SJCRH30 (cell line): ENCODE results near the gene PHLPP1. TPM values are rescaled to one million over a fixed set of nuclear protein-coding genes. Genes with fewer than 3 reads are reported as not detected.

Experiments
- DNase-seq, 2 experiments: peaks; one replicate each; pipeline ENCODE4 v3.0.0-alpha.2; 2015 to 2020
- H3K27ac ChIP-seq: fragments of 250-450 bp; sonication (Bioruptor Pico); 2 replicates; pipeline ENCODE4 v1.5.1; 2020; ENCODE audit warnings: mild to moderate bottlenecking, moderate library complexity
- H3K27me3 ChIP-seq: fragments of 250-450 bp; sonication (Bioruptor Pico); 2 replicates; pipeline ENCODE4 v1.5.1; 2020; ENCODE audit warnings: mild to moderate bottlenecking, moderate library complexity
- H3K36me3 ChIP-seq: fragments of 250-450 bp; sonication (Bioruptor Pico); 2 replicates; pipeline ENCODE4 v1.5.1; 2020; ENCODE audit warnings: mild to moderate bottlenecking, moderate library complexity
- H3K4me1 ChIP-seq: fragments of 250-450 bp; sonication (Bioruptor Pico); 2 replicates; pipeline ENCODE4 v1.5.1; 2020; ENCODE audit warnings: mild to moderate bottlenecking, moderate library complexity
- H3K4me3 ChIP-seq: fragments of 250-450 bp; sonication (Bioruptor Pico); 2 replicates; pipeline ENCODE4 v1.5.1; 2020; ENCODE audit warnings: mild to moderate bottlenecking, moderate library complexity
- H3K9me3 ChIP-seq: fragments of 250-450 bp; sonication (Bioruptor Pico); replicated peaks from 2 replicates; pipeline ENCODE4 v1.5.1; 2020; ENCODE audit warnings: mild to moderate bottlenecking, moderate library complexity
- total RNA-seq: library from RNA; depleted of rRNA; stranded (reverse); fragments of >200 nt; shearing (Covaris generic); gene quantifications from 2 replicates; pipeline ENCODE4 v1.2.3, GENCODE V29; 2014; rRNA removed

The PHLPP1 gene
- total RNA-seq, 1 experiment from 2014 or later: 10.9 TPM

DNA sequence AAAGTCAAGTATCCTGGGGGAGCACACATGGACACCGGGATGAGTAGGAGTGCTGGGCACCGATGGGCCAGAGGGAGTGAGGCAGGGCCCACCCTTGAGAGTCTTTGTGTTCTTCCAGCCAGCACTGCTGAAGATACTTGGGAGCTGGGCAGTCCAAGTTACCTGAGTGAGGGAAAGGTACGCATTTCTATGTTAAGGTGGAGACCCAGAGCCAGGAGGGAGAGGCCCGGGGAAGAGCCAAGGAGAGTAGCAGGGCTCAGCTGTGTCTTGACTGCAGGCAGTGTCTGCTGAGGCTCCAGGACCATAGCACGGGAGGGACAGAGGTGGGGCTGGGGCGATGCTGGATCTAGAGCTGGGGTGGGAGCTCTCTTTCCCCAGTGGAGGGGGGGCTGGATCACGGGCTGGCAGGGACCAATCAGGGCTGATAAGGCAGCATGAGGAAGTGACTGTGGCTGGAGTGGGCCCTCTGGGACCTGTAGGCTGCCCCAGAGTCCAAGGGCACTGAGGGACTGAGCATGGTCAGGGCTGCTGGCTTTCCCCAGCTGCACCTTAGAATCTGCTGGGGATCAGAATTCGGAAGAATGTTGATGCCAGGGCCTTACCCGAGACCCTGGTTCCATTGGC, 289.2 kb downstream of the PHLPP1 start:
- DNase-seq: no peak
- H3K4me1 ChIP-seq: no peaks in the 10 kb centered on the region
- no peaks in the 10 kb centered on the region for H3K27me3 ChIP-seq
- H3K4me3 ChIP-seq: no peak overlapping the region
- no peak overlapping the region for H3K27ac ChIP-seq
- no peaks in the 10 kb centered on the region for H3K36me3 ChIP-seq
- H3K9me3 ChIP-seq: no peaks in the 10 kb centered on the region

DNA sequence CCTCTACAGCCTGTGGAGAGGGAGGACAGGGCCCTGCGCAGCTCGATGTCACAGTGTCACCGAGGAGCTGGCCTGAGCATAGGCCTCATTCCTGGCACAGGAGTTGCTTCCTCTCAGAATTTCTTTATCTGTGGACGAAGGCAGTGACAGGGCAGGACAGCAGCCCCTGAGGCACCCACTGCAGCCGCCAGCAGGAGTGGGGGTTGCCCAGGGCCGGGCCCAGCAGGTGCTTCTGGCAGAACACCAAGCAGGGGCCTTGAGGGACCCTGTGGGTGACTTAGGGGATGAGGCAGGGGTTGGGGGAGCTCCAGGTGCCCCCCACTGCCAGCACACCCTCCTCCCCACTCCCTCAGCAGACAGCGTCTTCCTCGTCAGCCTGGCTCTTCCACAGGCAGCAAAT, 290.0 kb downstream of the PHLPP1 start:
- H3K4me1 ChIP-seq: no peaks in the 10 kb centered on the region
- no peaks in the 10 kb centered on the region for H3K9me3 ChIP-seq
- H3K27me3 ChIP-seq: no peaks in the 10 kb centered on the region
- H3K27ac ChIP-seq: no peak overlapping the region
- no peak for DNase-seq
- no peak overlapping the region for H3K4me3 ChIP-seq
- no peaks in the 10 kb centered on the region for H3K36me3 ChIP-seq

DNA sequence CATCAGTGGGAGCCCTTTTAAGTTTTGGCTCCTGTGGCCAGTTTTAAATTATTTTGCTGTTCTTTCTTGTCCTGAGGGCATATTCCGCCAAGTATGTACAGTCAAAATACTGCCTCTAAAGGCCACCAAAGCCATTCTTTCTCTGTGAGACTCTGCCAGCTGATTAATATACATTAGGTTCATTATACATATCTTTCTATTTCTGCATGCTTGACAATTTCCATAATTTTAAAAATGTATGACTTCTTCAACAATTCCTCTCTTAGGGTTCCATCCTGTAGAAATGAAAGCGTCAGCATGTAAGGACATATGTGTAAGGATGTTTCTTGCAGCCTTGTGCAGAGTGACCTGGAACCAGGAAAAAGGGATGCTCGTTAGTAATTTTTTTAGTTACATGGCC, 291.9 kb downstream of the PHLPP1 start:
- DNase-seq: no peak
- Histone ChIP-seq H3K9me3 (no peaks in the 10 kb centered on the region), H3K27ac (no peak overlapping the region), H3K4me3 (no peak overlapping the region), H3K36me3 (no peaks in the 10 kb centered on the region), H3K27me3 (no peaks in the 10 kb centered on the region), H3K4me1 (no peaks in the 10 kb centered on the region)

DNA sequence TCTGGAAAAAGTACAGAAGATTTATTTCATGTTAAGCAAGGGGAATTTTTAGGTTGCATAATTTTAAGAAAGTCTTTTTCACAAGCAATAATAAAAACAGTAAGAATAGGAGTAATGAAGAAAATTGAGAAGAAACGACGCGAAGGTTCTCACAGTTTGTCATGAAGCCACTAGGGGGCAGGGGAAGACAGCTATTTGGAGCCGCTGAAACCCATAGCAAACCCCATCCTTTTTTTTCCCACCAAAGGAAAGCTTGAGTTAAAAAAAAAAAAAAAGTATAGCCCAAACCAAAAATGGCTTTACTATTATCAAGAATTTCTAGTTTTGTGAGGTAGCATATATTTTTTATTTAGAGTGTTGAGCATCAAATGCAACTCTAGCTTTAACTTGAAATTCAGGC, 300.9 kb downstream of the PHLPP1 start:
- Histone ChIP-seq H3K9me3 (no peaks in the 10 kb centered on the region), H3K27ac (no peak overlapping the region), H3K4me1 (no peaks in the 10 kb centered on the region), H3K36me3 (no peaks in the 10 kb centered on the region), H3K27me3 (no peaks in the 10 kb centered on the region), H3K4me3 (no peak overlapping the region)
- DNase-seq: peak; percentile 22 to 68

DNA sequence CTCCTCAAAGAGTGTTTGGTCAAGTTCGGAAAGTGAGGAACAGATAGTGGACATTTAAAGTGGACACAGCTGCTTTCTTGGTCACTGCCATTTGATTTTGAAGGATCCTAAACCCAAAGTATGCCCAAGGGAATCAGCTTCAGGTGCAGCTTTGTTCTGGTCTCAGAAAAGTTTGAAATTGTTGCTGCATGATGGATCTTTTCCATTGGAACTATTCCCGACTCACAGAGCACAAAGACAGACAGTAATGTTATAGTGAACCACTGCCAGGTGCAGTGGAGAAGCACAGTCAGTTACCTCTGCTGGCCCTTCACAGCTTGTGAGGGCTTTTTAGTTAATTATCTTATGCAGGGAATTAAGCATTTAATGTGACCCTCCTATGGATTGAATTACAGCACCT, 301.7 kb downstream of the PHLPP1 start:
- no peak overlapping the region for H3K27ac ChIP-seq
- no peak for DNase-seq
- no peaks in the 10 kb centered on the region for H3K27me3 ChIP-seq
- H3K36me3 ChIP-seq: no peaks in the 10 kb centered on the region
- H3K4me3 ChIP-seq: no peak overlapping the region
- H3K9me3 ChIP-seq: no peaks in the 10 kb centered on the region
- no peaks in the 10 kb centered on the region for H3K4me1 ChIP-seq

DNA sequence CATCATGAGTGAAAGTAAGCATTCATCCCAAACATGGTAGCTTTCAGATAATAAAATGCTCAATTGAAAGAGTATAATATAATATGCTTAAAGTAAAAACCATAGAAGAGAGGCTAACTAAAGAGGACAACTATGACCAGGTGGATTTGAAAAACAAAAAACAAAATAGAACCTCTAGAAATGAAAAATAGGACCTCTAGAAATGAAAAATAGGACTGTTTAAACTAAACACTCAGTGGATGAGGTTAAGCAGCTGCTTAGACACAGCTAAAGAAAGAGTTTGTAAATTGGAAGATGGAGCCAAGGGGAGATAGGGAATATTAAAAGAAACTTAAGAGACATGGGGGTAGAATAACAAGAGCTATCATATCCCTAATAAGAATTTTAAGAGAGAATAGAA, 302.6 kb downstream of the PHLPP1 start:
- Histone ChIP-seq H3K4me3 (no peak overlapping the region), H3K4me1 (no peaks in the 10 kb centered on the region), H3K27me3 (no peaks in the 10 kb centered on the region), H3K9me3 (no peaks in the 10 kb centered on the region), H3K36me3 (no peaks in the 10 kb centered on the region), H3K27ac (no peak overlapping the region)
- no peak for DNase-seq

DNA sequence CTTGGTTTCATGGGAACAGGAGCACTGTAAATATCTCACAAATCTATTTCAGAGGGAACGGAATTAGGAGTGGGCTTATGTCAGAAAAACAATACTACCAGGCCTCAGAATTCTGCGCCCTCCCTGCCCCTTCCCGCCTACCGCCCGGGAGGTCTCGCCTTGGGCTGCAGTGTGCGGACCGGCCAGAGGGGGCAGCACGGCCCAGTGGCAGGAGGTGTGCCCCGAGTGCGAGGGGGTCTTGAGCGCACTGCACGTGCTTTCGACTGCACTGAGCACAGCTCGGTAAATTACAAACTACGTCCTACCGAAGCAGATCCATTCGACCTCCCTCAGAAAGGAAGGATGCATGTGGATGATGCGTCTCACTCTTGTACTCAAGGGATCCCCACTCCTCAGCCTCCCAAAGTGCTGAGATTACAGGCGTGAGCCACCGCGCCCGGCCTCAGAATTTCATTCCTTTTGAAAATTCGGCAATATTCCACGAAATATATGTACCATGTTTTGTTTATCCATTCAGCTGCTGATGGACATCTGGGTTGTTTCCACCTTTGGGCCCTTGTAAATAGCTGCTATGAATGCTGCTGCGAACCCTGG, 307.2 kb downstream of the PHLPP1 start:
- Histone ChIP-seq H3K4me3 (no peak overlapping the region), H3K9me3 (no peaks in the 10 kb centered on the region), H3K4me1 (no peaks in the 10 kb centered on the region), H3K27ac (no peak overlapping the region), H3K27me3 (no peaks in the 10 kb centered on the region), H3K36me3 (no peaks in the 10 kb centered on the region)
- no peak for DNase-seq

DNA sequence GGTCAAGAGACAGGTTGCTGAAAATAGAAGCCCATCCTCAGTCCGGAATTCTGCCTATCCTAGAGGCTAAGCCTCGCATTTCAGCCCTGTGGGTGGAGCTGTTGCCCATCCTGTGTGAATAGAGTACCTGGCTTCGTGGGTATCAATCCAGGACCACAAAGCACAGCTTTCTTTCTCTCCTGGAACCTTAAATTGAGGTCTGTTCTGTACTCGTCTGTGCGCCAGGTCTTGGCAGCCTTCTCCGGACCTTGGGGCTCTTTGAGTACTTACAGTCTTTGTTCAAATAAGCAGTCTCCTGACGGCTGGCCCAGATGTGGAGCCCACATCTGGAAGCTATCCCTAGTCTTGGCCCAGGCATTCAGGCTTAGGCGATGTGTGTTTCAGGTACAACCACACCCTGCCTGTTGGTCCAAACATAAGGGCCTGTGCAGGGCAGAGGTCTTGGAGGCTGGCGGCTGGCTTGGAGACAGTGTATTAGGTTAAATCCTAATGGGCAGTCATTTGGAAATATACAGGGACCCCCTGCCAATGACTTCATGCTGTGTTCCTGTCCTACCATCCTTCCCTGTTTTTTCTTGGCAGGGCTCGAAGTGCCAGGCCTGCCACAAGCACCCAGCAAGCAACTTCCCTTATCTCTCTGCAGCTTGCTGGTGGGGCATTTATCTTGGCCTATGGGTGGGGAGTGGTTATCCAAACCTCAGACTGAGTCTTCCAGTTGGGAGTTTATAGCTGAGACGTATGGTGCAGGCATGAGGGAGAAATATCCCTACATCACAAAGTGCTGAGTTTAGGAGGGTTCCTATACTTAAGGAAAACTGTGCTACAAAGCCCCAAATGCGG, 310.1 kb downstream of the PHLPP1 start:
- no peak overlapping the region for H3K27ac ChIP-seq
- H3K4me1 ChIP-seq: no peaks in the 10 kb centered on the region
- H3K4me3 ChIP-seq: no peak overlapping the region
- no peaks in the 10 kb centered on the region for H3K9me3 ChIP-seq
- DNase-seq: peak; percentile 14 to 48
- H3K27me3 ChIP-seq: no peaks in the 10 kb centered on the region
- no peaks in the 10 kb centered on the region for H3K36me3 ChIP-seq

DNA sequence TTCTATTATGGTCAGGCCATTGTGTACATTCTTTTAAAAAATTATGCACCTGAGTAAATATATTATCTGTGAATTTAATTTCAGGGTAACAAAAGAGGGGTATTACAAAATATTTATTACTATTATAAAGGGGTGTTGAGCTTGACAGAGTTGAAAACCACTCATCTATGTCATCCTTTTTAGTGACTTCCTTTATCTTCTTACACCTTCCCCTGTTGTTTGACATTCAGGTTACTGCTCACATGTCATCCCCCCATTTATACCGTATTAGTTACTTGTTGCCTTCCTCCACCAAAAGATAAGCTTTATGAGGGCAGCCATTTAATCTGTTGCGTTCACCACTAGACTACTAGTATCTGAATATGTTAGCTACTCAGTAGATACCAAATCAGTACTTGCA, 313.0 kb downstream of the PHLPP1 start:
- H3K36me3 ChIP-seq: no peaks in the 10 kb centered on the region
- DNase-seq: no peak

More for the DNA sequence above, 313.0 kb downstream of the PHLPP1 start:
- H3K9me3 ChIP-seq: no peaks in the 10 kb centered on the region
- no peak overlapping the region for H3K4me3 ChIP-seq
- H3K4me1 ChIP-seq: no peaks in the 10 kb centered on the region
- no peak overlapping the region for H3K27ac ChIP-seq
- H3K27me3 ChIP-seq: no peaks in the 10 kb centered on the region

Other genes starting within 250 kb of the PHLPP1 start
- 4.0 and 4.5 TPM in 2 replicates for gene ZCCHC2, start 192.5 kb upstream of the PHLPP1 start, total RNA-seq